Activated CD8-positive, alpha-beta memory T cell treated with anti-CD3 and anti-CD28 coated beads for 4 hours (primary cell): ENCODE measurements around the gene SPATA33.
A peak's percentile ranks its signal among the peaks of the same experiment; 100 is the strongest.

ENCODE experiments used
- DNase-seq, 2 donors: peaks; one replicate each; pipeline ENCODE4 v3.0.0-alpha.2; 2020; ENCODE audit warnings: low read depth in 2 of 2

SPATA33 gene

GRCh38 chr16:89709716-89710432 lies 52.2 kb downstream of the SPATA33 start:
- DNase-seq, result no peak

- no peak for DNase-seq
Observed at GRCh38 chr16:89710709-89711564, 53.3 kb downstream of the SPATA33 start.

GRCh38 chr16:89711601-89712273 lies 54.1 kb downstream of the SPATA33 start:
- peak; percentile 52 to 61 for DNase-seq

GRCh38 chr16:89712274-89712781 lies 54.7 kb downstream of the SPATA33 start:
- DNase-seq, result no peak

DNA sequence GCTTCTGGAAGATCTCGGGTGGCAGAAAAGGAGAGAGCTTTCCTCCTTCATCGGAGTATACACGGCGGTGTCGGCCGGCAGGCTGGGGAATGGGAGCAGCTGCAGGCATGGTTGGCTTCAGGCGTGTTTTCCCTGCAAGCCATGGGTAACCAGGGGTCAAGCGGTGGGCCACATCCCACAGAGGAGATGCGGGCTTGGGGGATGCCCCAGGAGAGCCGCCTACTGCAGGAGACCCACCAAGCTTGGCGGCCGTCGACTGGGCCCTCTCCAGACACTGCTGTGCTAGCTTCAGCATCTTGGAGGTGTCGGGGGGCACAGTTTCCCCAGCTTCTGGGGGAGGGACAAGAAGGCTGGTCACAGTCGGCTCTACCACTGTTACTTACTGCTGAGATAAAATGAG lies 58.9 kb downstream of the SPATA33 start:
- no peak for DNase-seq

DNA sequence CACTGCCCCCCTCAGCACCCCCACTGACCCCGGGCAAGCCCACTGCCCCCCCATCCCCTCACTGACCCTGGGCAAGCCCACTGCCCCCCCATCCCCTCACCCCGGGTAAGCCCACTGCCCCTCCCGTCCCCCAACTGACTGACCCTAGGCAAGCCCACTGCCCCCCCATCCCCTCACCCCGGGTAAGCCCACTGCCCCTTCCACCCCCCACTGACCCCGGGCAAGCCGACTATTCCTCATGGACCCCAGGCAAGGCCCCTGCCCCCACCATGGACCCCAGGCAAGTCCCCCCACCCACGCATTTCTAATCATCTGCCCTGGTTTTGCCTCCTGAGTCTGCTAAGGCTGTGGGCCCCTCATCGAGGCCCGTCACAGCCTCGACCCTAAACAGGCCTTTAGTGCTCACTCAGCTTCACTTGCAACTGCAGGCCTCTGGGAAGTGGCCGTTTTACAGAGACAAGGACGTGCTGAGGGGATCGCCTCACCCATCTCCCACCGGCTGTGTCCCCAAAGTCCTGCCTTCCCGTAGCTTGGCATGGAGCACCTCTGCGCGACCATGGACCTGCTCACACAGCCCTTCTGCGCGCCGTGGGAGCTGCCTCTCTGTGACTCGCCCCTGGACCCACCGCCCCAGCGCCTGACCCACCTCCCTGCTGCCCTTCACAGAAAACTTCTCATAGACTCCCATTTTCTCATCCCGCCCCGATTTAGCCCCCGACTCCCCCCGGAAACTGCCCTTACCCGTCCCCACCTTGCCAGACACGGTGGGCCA lies 59.5 kb downstream of the SPATA33 start:
- no peak for DNase-seq

- no peak for DNase-seq
Observed at GRCh38 chr16:89717688-89718505, 60.3 kb downstream of the SPATA33 start.
